Measurements from ENCODE around the gene KIFBP.

GRCh38 chr10:68982389-68982788, 6.2 kb upstream of the KIFBP start:
- TF ChIP-seq CTCF (conservative IDR thresholded peaks at IDR 0.05; ENCODE audit: low read length) (no peak), EZH2phosphoT487 (IDR thresholded peaks at IDR 0.05; ENCODE audit: borderline replicate concordance) (no peak)

Measured in Loucy (cell line).